GM12874 (cell line): ENCODE data around the gene CRYBG1.

Experiments
- CTCF ChIP-seq: IDR thresholded peaks from 2 replicates; pipeline ENCODE4 v1.5.1; 2011; ENCODE audit warnings: low read depth, mild to moderate bottlenecking, control low read depth, low read length, moderate library complexity; ENCODE audit not compliant: insufficient read depth

Gene CRYBG1

GRCh38 chr6:106396426-106397220 is 36.1 kb downstream of the CRYBG1 start:
- TF ChIP-seq CTCF = no peak

DNA sequence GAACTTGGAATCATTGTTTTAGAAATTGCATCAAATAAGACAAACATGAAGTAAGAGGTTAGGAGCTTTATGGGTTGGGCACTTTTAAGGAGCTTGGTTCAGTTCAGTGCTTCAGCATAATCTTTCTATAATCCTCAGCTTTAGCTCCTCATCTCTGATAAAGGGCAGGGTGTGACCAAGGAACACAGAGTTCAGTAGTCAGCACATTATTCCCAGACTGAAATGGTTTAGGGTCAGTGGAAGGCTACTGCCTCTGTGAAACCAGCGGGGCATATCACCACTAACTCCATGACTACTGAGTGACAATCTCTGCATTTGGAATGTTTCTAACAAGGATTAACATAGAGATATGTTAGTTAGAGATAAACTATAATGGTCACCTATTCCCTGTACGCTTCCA is 36.9 kb downstream of the CRYBG1 start:
- TF ChIP-seq CTCF = no peak

DNA sequence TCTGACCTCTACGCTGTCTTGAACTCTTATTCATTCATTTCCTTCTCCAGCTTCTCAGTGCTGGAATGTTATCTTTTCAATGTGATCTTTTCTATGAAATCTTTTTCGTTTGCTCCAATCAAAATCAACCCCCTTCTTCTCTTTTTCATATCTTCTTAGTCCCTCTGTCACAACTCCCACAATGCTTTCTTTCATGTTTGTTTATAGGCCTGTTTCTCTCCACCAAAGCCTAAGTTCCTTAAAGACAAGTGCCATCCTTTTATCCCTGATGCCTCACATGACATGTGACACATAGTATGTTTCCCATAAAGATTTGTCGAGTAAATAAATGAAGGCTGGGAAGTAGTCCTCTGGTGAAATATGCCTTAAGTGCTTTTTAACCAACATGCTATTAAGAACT is 38.1 kb downstream of the CRYBG1 start:
- TF ChIP-seq CTCF = no peak

- TF ChIP-seq CTCF = no peak
These were observed 50.5 kb downstream of the CRYBG1 start for GRCh38 chr6:106411056-106411455.

GRCh38 chr6:106411643-106412200 is 51.2 kb downstream of the CRYBG1 start:
- TF ChIP-seq CTCF = no peak

- no peak for TF ChIP-seq CTCF
These were observed 52.5 kb downstream of the CRYBG1 start for GRCh38 chr6:106413016-106413415.

DNA sequence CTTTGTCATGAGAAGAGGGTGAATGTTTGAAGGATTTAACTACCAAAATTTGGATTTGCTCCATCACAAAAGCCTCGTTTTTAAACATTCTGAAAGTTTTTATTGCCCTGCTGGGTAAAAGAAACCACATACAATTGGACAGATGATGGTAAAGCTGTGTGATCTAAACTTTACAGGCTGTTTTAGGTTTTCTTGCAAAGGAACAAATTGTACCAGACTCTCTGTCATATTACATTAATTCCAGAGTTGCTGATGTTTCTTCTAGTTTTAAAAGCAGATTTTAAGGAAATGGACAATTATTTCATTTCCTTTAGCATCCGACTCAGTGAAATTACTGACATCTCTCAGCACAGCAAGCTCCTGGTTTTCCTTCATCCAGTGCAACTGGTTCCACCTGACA is 53.2 kb downstream of the CRYBG1 start:
- no peak for TF ChIP-seq CTCF
